M059J (cell line): Measurements from ENCODE around the gene NAA60. TPM values are rescaled to one million over a fixed set of nuclear protein-coding genes. Genes with fewer than 3 reads are reported as not detected.
"Not testable (repeated sequence)": the region's sequence is repeated elsewhere in the genome, so short reads cannot be mapped to it uniquely, and the experiment has no call there.

ENCODE experiments used
- DNase-seq: peaks from one replicate; pipeline ENCODE4 v3.0.0-alpha.2; 2012; ENCODE audit warnings: low read depth
- total RNA-seq: library from RNA; depleted of rRNA; stranded (reverse); fragments of >200 nt; shearing (Covaris generic); gene quantifications from 2 replicates; pipeline ENCODE4 v1.2.3, GENCODE V29; 2014

Gene NAA60
- total RNA-seq, 1 experiment from 2014 or later = 18.8 TPM

GRCh38 chr16:3482659-3483241 is 39.3 kb downstream of the NAA60 start:
- no peak for DNase-seq

GRCh38 chr16:3484318-3485096 is 41.0 kb downstream of the NAA60 start:
- no peak for DNase-seq

GRCh38 chr16:3485097-3485745 is 41.7 kb downstream of the NAA60 start:
- no peak for DNase-seq

GRCh38 chr16:3485821-3486505 is 42.5 kb downstream of the NAA60 start:
- no peak for DNase-seq

GRCh38 chr16:3486506-3487215 is 43.2 kb downstream of the NAA60 start:
- no peak for DNase-seq

GRCh38 chr16:3487521-3488410 is 44.3 kb downstream of the NAA60 start:
- peak; percentile 21 for DNase-seq

- no peak for DNase-seq
These were observed 45.3 kb downstream of the NAA60 start for GRCh38 chr16:3488801-3489200.

GRCh38 chr16:3490911-3491629 is 47.6 kb downstream of the NAA60 start:
- no peak for DNase-seq

- DNase-seq = no peak
These were observed 48.9 kb downstream of the NAA60 start for GRCh38 chr16:3492356-3492755.

GRCh38 chr16:3494386-3494973 is 51.0 kb downstream of the NAA60 start:
- DNase-seq = no peak

- no peak for DNase-seq
These were observed 51.7 kb downstream of the NAA60 start, which contains the start of gene C16orf90 for GRCh38 chr16:3495176-3495575. Gene C16orf90, minus strand, starts transcription at chr16:3495489. Its CDS starts 68 bp downstream, at chr16:3495421.

- DNase-seq = no peak
These were observed 52.9 kb downstream of the NAA60 start for GRCh38 chr16:3496386-3496785.

GRCh38 chr16:3497771-3498170 is 54.3 kb downstream of the NAA60 start:
- no peak for DNase-seq

GRCh38 chr16:3498988-3499387 is 55.5 kb downstream of the NAA60 start:
- no peak for DNase-seq

- not testable (repeated sequence) for DNase-seq
These were observed 57.9 kb downstream of the NAA60 start for GRCh38 chr16:3501412-3501761.

- DNase-seq = no peak
These were observed 58.4 kb downstream of the NAA60 start for GRCh38 chr16:3501783-3502400.

- DNase-seq = no peak
These were observed 60.0 kb downstream of the NAA60 start for GRCh38 chr16:3503523-3503922.

GRCh38 chr16:3508736-3509135 is 65.3 kb downstream of the NAA60 start:
- DNase-seq = peak; percentile 24

- DNase-seq = peak; percentile 89
These were observed 66.0 kb downstream of the NAA60 start for GRCh38 chr16:3509470-3509928.
